Measurements from ENCODE around the gene PCDHB11.
"Not testable (repeated sequence)": the region's sequence is repeated elsewhere in the genome, so short reads cannot be mapped to it uniquely, and the experiment has no call there.

PCDHB11 gene

GRCh38 chr5:141223112-141223783, 23.8 kb downstream of the PCDHB11 start, which contains the start of gene PCDHB14:
PCDHB14 (plus strand) TSS chr5:141223343; CDS start chr5:141223506, 163 bp downstream.
- ChIA-PET POLR2A (ENCODE audit: low non-redundant PET) (no interaction called here), CTCF (interaction anchor here (0.6 to 2.9 kb wide), 26 partner anchors 11 to 1043 kb away, joined by 3 to 12 read pairs (median 4); partner anchors contain the start of genes PCDHB10, PCDHB11, PCDHGA2 and PCDHGB3)
- H3K27ac ChIP-seq = no peak within 1 kb of the TSS
- TF ChIP-seq CTCF (conservative IDR thresholded peaks at IDR 0.05; ENCODE audit: low read depth) = peak; percentile 57; the same call in 1 of the 2 replicates
- DNase-seq (ENCODE audit: low spot score) = peak; percentile 60

GRCh38 chr5:141224844-141225243, 25.4 kb downstream of the PCDHB11 start:
- DNase-seq (ENCODE audit: low spot score); POLR2A ChIA-PET (ENCODE audit: low non-redundant PET); H3K27ac ChIP-seq: not testable (repeated sequence)
- CTCF ChIA-PET = interaction anchor here (2.9 kb wide), 1 partner anchor 300 kb away, joined by 12 read pairs; no protein-coding TSS in a partner anchor

- H3K27ac ChIP-seq; POLR2A ChIA-PET (ENCODE audit: low non-redundant PET); DNase-seq (ENCODE audit: low spot score): not testable (repeated sequence)
- CTCF ChIA-PET = interaction anchor here (0.6 kb wide), 2 partner anchors 356 to 428 kb away, joined by 3 read pairs; partner anchors contain the start of gene PCDHA11
Measured at GRCh38 chr5:141225421-141225820, 26.0 kb downstream of the PCDHB11 start.

GRCh38 chr5:141234109-141234667, 34.8 kb downstream of the PCDHB11 start:
- ChIA-PET CTCF (interaction anchor here (0.6 to 1.5 kb wide), 7 partner anchors 11 to 924 kb away, joined by 3 to 6 read pairs (median 4); partner anchors contain the start of genes PCDHB12 and PCDHB14), POLR2A (ENCODE audit: low non-redundant PET) (no interaction called here)
- H3K27ac ChIP-seq = no peak overlapping the region
- no peak for DNase-seq (ENCODE audit: low spot score)
- TF ChIP-seq CTCF (conservative IDR thresholded peaks at IDR 0.05; ENCODE audit: low read depth) = peak; percentile 67

GRCh38 chr5:141235922-141236321, 36.5 kb downstream of the PCDHB11 start:
- DNase-seq (ENCODE audit: low spot score); CTCF ChIA-PET; POLR2A ChIA-PET (ENCODE audit: low non-redundant PET); H3K27ac ChIP-seq: not testable (repeated sequence)

- ChIA-PET CTCF (interaction anchor here (0.6 kb wide), 1 partner anchor 245 kb away, joined by 4 read pairs; no protein-coding TSS in a partner anchor), POLR2A (ENCODE audit: low non-redundant PET) (no interaction called here)
- no peak overlapping the region for H3K27ac ChIP-seq
- DNase-seq (ENCODE audit: low spot score) = no peak
- no peak for TF ChIP-seq CTCF (conservative IDR thresholded peaks at IDR 0.05; ENCODE audit: low read depth)
Measured at GRCh38 chr5:141236516-141237313, 37.3 kb downstream of the PCDHB11 start.

- no peak for TF ChIP-seq CTCF (conservative IDR thresholded peaks at IDR 0.05; ENCODE audit: low read depth)
Measured at GRCh38 chr5:141241496-141241895, 42.1 kb downstream of the PCDHB11 start.

More at GRCh38 chr5:141241496-141241895, 42.1 kb downstream of the PCDHB11 start:
- POLR2A ChIA-PET (ENCODE audit: low non-redundant PET) = no interaction called here
- CTCF ChIA-PET = no interaction called here
- no peak overlapping the region for H3K27ac ChIP-seq
- DNase-seq (ENCODE audit: low spot score) = no peak
